Kidney capillary endothelial cell (primary cell): ENCODE measurements around the gene FASTK.
A peak's percentile ranks its signal among the peaks of the same experiment; 100 is the strongest.
"Not testable (repeated sequence)": the region's sequence is repeated elsewhere in the genome, so short reads cannot be mapped to it uniquely, and the experiment has no call there.

Experiments used
- DNase-seq: peaks from one replicate; pipeline ENCODE4 v3.0.0-alpha.2; 2018; ENCODE audit warnings: low spot score

FASTK gene

GRCh38 chr7:151047976-151048815 lies 32.4 kb downstream of the FASTK start, which contains the start of gene ASIC3:
Gene ASIC3 (plus strand): TSS chr7:151048531. CDS start chr7:151048886, 355 bp downstream.
- no peak for DNase-seq

- no peak for DNase-seq
Observed at GRCh38 chr7:151046603-151047573, 33.7 kb downstream of the FASTK start.

GRCh38 chr7:151045967-151046366 lies 34.6 kb downstream of the FASTK start:
- no peak for DNase-seq

- DNase-seq, result no peak
Observed at GRCh38 chr7:151045262-151045661, 35.3 kb downstream of the FASTK start.

GRCh38 chr7:151043959-151044358 lies 36.6 kb downstream of the FASTK start:
- no peak for DNase-seq

- not testable (repeated sequence) for DNase-seq
Observed at GRCh38 chr7:151043449-151043848, 37.2 kb downstream of the FASTK start.

- DNase-seq, result no peak
Observed at GRCh38 chr7:151040616-151041375, 39.8 kb downstream of the FASTK start.

GRCh38 chr7:151039850-151040548 lies 40.6 kb downstream of the FASTK start:
- DNase-seq, result no peak

GRCh38 chr7:151038951-151039849 lies 41.4 kb downstream of the FASTK start:
- peak; percentile 100 for DNase-seq

- DNase-seq, result no peak
Observed at GRCh38 chr7:151035902-151036301, 44.7 kb downstream of the FASTK start.

- DNase-seq, result no peak
Observed at GRCh38 chr7:151035026-151035717, 45.4 kb downstream of the FASTK start.

GRCh38 chr7:151034312-151035025 lies 46.1 kb downstream of the FASTK start:
- no peak for DNase-seq

GRCh38 chr7:151033864-151034249 lies 46.8 kb downstream of the FASTK start:
- DNase-seq, result no peak

GRCh38 chr7:151032936-151033863 lies 47.4 kb downstream of the FASTK start:
- DNase-seq, result no peak

- DNase-seq, result no peak
Observed at GRCh38 chr7:151031011-151031410, 49.6 kb downstream of the FASTK start.

GRCh38 chr7:151028948-151029501 lies 51.6 kb downstream of the FASTK start:
- DNase-seq, result no peak

- peak; percentile 98 for DNase-seq
Observed at GRCh38 chr7:151028131-151028947, 52.3 kb downstream of the FASTK start, which contains the start of gene ABCB8. Gene ABCB8 (plus strand): TSS chr7:151028450. CDS start chr7:151028516, 66 bp downstream.
